A673 (cell line): Measurements from ENCODE around the gene AP2M1.

ENCODE experiments used
- CTCF ChIP-seq: fragments of 300-800, 200-600 bp; sonication (generic); conservative IDR thresholded peaks from 2 replicates; pipeline ENCODE4 v1.5.1; 2017; ENCODE audit warnings: low read depth, mild to moderate bottlenecking, antibody characterized with exemption, low read length, moderate library complexity, mixed read lengths
- EZH2 ChIP-seq: fragments of 200-600 bp; sonication (generic); IDR thresholded peaks from 2 replicates; pipeline ENCODE4 v1.6.1; 2017; ENCODE audit warnings: borderline replicate concordance, low read depth, mild to moderate bottlenecking, mixed read lengths, antibody characterized with exemption, low read length; ENCODE audit not compliant: poor library complexity, severe bottlenecking

GRCh38 chr3:184142199-184142598 is 32.5 kb upstream of the AP2M1 start:
- TF ChIP-seq CTCF (no peak), EZH2 (no peak)
